NB4 (cell line): ENCODE results near the gene DARS1.

Source experiments
- CTCF ChIP-seq: IDR thresholded peaks from one replicate; pipeline ENCODE4 v1.5.1; 2012; ENCODE audit warnings: low read depth, low read length
- POLR2A ChIP-seq: IDR thresholded peaks from 2 replicates; pipeline ENCODE4 v1.6.1; 2011; ENCODE audit warnings: mild to moderate bottlenecking; ENCODE audit not compliant: insufficient read length; ENCODE audit errors: extremely low read depth

- TF ChIP-seq CTCF (no peak), POLR2A (no peak)
Measured at GRCh38 chr2:136022396-136023146, 37.1 kb upstream of the DARS1 start.
